ENCODE data around the gene LMO7.
"Not testable (repeated sequence)": the region's sequence is repeated elsewhere in the genome, so short reads cannot be mapped to it uniquely, and the experiment has no call there.

- TF ChIP-seq SUZ12 (IDR thresholded peaks at IDR 0.05; ENCODE audit: extremely low read depth, insufficient read depth, insufficient read length); YY1 (IDR thresholded peaks at IDR 0.05; ENCODE audit: insufficient read depth, insufficient read length); ZNF274 (IDR thresholded peaks at IDR 0.05; ENCODE audit: low read depth, low read length): not testable (repeated sequence)
Observed at GRCh38 chr13:75733113-75733512, 97.0 kb downstream of the LMO7 start.

Data from NT2/D1 (cell line).